Stimulated activated CD8-positive, alpha-beta memory T cell treated with anti-CD3 and anti-CD28 coated beads, Interleukin-12 subunit alpha, Interleukin-12 subunit beta, amount 100 ng/mL, for 24 hours (primary cell): ENCODE measurements around the gene C20orf204.

Experiments used
- DNase-seq: peaks from one replicate; pipeline ENCODE4 v3.0.0-alpha.2; 2020; ENCODE audit errors: extremely low read depth

The C20orf204 gene

GRCh38 chr20:64042054-64042781, 6.2 kb downstream of the C20orf204 start:
- no peak for DNase-seq

GRCh38 chr20:64043768-64044167, 7.8 kb downstream of the C20orf204 start:
- no peak for DNase-seq

DNA sequence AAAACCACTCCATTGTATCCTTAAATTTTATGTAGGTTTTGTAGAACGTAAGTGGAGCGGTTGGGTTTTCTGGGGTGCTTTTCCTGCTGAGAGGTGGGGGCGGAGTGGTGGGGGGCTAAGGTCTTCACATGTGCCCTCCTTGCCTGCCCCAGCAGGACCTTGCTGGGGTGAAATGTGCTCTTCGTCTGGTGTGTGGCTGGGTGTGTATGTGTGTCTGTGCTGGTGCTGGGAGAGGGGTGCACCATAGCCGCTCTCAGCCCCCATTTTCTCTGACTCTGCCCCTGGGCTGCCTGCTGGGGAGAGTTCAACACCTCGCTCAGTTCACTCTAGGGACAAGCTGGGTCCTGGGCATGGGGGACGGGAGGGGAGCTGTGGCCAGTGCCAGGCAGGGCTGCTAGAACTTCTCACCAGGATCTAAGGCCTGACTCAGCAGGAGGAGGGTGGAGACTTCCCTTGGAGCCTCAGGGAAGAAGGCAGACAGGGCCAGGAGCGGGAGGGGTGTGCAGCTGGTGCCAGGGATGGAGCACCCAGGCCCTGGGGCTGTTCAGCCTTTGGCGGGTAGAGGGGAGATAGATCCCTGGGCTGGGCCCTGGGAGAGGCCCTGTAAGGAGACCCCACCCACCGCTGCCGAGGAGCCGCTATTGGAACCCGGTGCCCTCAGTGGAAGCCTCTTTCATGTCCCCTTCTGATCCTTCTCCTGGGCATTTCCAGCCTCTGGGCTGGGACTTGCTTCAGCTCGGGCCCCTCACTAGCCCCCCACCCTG, 8.7 kb downstream of the C20orf204 start:
- DNase-seq: no peak

GRCh38 chr20:64045346-64046011, 9.5 kb downstream of the C20orf204 start:
- DNase-seq: no peak

- no peak for DNase-seq
Measured at GRCh38 chr20:64047046-64047389, 11.0 kb downstream of the C20orf204 start.

- no peak for DNase-seq
Measured at GRCh38 chr20:64047968-64048401, 12.0 kb downstream of the C20orf204 start.

- no peak for DNase-seq
Measured at GRCh38 chr20:64048402-64049044, 12.5 kb downstream of the C20orf204 start.

GRCh38 chr20:64049060-64049877, 13.3 kb downstream of the C20orf204 start, which contains the start of gene SOX18:
Gene SOX18, minus strand, starts transcription at chr20:64049639. Its CDS starts 123 bp downstream, at chr20:64049516.
- no peak for DNase-seq

GRCh38 chr20:64049878-64050260, 13.9 kb downstream of the C20orf204 start:
- DNase-seq: no peak

- DNase-seq: no peak
Measured at GRCh38 chr20:64050261-64051032, 14.5 kb downstream of the C20orf204 start.

- DNase-seq: no peak
Measured at GRCh38 chr20:64051033-64051452, 15.1 kb downstream of the C20orf204 start.

GRCh38 chr20:64051561-64052325, 15.8 kb downstream of the C20orf204 start:
- no peak for DNase-seq

GRCh38 chr20:64052326-64052722, 16.3 kb downstream of the C20orf204 start:
- no peak for DNase-seq

DNA sequence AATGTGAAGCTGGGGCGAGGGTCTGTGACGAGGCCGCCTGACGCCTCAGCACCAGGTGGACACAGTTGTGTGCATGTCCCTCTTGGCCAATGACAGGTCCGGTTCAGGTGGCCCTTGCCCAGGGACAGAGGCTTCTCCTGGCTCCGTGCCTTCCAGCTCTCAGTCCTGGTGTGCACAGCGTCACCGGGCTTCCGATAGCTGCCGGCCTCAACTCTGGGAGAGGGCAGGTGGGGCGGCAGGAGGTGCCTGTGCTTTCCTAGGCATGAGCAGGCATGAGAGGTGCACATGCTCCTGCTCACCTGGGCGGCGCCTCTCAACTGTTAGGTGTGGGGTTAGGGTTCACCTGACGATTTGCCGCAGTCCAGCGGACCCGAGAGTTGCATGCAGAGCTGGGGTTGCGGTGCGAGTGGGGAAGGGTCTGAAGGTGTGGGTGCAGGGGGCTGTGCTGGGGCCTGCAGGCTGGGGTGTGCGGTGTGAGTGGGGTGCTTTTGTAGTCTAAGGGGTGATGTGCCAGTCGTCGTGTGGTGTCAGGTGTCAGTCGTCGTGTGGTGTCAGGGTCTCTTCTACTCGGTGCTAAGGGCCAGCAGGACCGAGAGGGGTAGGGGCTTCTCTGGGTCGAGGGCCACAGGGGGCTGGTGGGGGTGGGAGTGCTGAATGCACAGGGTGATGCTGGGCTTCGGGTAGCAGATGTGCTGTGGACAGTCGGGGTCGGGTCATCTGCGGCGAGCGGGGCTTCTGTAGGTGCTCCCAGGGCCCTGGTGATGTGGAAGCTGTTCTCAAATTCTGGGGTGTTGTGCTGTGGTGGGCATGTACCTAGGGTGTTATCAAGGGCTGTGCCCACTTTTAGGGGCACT, 17.2 kb downstream of the C20orf204 start:
- DNase-seq: no peak

- DNase-seq: no peak
Measured at GRCh38 chr20:64053841-64054661, 18.1 kb downstream of the C20orf204 start.

GRCh38 chr20:64055396-64055892, 19.5 kb downstream of the C20orf204 start:
- no peak for DNase-seq

- no peak for DNase-seq
Measured at GRCh38 chr20:64055893-64056638, 20.1 kb downstream of the C20orf204 start.
